ENCODE data around the gene ETV7.

DNA sequence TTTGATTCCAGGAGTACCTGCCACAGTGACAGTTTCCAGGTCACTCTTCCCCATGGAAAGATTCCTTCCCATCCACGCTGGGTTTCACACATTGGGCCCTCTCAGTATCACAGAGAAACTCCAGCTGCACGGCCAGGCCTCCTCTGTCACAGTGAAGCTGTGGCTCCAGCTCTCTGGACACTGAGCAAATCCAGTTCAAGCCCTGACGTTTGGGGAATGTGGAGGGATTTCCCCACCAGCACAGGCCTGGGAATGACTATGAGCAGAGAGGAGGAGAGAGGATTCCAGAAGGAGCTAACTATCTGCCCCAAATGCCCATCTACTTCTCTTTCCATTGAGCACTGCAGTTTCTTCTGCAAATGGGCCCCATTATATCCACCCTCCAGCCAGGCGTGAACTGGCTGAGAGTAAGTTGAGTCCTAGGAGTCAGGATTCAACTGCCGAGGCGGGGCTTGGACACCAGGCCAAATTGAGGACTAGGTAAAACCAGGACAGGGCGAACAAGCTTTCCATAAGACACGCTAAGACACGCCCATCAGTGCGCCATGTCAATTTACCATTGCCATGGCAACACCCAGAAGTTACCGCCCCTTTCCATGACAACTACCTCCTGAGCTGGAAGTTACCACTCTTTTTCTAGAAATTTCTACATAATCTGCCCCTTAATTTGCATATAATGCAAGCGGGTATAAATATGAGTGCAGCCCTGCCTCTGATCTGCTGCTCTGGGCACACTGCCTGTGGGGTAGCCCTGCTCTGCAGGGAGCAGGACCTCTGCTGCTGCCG is 41.6 kb downstream of the ETV7 start:
- TF ChIP-seq, protein P1, sequence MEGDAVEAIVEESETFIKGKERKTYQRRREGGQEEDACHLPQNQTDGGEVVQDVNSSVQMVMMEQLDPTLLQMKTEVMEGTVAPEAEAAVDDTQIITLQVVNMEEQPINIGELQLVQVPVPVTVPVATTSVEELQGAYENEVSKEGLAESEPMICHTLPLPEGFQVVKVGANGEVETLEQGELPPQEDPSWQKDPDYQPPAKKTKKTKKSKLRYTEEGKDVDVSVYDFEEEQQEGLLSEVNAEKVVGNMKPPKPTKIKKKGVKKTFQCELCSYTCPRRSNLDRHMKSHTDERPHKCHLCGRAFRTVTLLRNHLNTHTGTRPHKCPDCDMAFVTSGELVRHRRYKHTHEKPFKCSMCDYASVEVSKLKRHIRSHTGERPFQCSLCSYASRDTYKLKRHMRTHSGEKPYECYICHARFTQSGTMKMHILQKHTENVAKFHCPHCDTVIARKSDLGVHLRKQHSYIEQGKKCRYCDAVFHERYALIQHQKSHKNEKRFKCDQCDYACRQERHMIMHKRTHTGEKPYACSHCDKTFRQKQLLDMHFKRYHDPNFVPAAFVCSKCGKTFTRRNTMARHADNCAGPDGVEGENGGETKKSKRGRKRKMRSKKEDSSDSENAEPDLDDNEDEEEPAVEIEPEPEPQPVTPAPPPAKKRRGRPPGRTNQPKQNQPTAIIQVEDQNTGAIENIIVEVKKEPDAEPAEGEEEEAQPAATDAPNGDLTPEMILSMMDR (IDR thresholded peaks at IDR 0.05; ENCODE audit: insufficient read depth, low read length, poor library complexity, severe bottlenecking): no peak
- no peak for TF ChIP-seq EZH2phosphoT487 (conservative IDR thresholded peaks at IDR 0.05; ENCODE audit: low read length)

All from SU-DHL-6 (cell line).